Measurements from ENCODE around the gene DMGDH. TPM values are rescaled to one million over a fixed set of nuclear protein-coding genes. Genes with fewer than 3 reads are reported as not detected.

DMGDH gene
- total RNA-seq, 1 donor from 2014 or later, result 0.75 TPM

GRCh38 chr5:79011869-79012268 is 57.6 kb downstream of the DMGDH start:
- Histone ChIP-seq H3K36me3 (no peaks in the 10 kb centered on the region), H3K9me3 (peaks cover 0 to 4% of the 10 kb centered on the region in 2 donors), H3K4me3 (no peak overlapping the region), H3K27ac (no peak overlapping the region), H3K4me1 (no peaks in the 10 kb centered on the region), H3K27me3 (no peaks in the 10 kb centered on the region)
- no peak for DNase-seq (ENCODE audit: low spot score in 2 of 2)
- intact Hi-C loops (cut with DNase I), result no loop called here
- TF ChIP-seq, protein P1, sequence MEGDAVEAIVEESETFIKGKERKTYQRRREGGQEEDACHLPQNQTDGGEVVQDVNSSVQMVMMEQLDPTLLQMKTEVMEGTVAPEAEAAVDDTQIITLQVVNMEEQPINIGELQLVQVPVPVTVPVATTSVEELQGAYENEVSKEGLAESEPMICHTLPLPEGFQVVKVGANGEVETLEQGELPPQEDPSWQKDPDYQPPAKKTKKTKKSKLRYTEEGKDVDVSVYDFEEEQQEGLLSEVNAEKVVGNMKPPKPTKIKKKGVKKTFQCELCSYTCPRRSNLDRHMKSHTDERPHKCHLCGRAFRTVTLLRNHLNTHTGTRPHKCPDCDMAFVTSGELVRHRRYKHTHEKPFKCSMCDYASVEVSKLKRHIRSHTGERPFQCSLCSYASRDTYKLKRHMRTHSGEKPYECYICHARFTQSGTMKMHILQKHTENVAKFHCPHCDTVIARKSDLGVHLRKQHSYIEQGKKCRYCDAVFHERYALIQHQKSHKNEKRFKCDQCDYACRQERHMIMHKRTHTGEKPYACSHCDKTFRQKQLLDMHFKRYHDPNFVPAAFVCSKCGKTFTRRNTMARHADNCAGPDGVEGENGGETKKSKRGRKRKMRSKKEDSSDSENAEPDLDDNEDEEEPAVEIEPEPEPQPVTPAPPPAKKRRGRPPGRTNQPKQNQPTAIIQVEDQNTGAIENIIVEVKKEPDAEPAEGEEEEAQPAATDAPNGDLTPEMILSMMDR (IDR thresholded peaks at IDR 0.05), result no peak

DNA sequence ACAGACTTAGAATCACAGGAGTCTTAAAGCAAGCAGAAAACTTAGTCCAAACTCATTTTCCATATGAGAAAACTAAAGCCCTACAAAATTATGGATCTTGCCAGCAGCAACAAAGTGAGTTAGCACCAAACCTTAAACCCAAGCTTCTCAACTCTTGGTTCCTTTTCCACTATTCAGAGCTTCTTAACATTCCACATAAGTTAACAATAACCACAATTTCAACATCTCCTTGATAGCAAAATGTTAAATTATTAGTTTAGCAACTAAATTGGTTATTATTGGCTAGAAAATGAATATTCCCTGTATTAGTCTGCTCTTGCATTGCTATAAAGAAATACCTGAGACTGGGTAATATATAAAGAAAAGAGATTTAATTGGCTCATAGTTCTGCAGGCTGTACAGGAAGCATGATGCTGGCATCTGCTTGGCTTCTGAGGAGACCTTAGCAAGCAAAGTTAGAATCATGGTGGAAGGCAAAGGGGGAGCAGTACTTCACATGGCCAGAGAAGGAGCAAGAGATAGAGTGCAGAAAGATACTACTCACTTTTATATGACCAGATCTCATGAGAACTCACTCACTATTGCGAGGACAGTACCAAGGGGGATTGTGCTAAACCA is 58.1 kb downstream of the DMGDH start:
- no peaks in the 10 kb centered on the region for H3K27me3 ChIP-seq
- peaks cover 0 to 4% of the 10 kb centered on the region in 2 donors for H3K9me3 ChIP-seq
- no peaks in the 10 kb centered on the region for H3K4me1 ChIP-seq
- intact Hi-C loops (cut with DNase I), result no loop called here
- no peaks in the 10 kb centered on the region for H3K36me3 ChIP-seq
- no peak overlapping the region for H3K27ac ChIP-seq
- DNase-seq (ENCODE audit: low spot score in 2 of 2), result no peak
- no peak overlapping the region for H3K4me3 ChIP-seq
- TF ChIP-seq, protein P1 (IDR thresholded peaks at IDR 0.05), result no peak

DNA sequence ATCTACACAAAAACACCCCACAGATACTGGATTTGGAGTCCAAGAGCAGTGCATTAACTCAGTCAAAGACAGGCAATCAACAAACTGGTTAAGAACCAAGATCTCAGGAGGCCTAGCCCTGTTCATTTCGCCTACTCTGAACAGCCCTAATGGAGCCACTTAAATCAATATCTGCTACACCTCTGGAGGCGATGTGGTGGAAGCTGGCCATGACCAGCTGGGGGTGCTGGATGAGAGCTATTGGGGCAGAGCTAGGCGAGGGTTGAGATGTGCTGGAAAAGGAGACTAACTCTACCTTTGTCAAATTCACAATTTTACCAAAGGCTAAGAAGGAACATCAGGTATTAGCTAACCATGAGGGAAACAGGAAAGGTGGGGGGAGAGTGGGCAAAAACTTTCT is 61.1 kb downstream of the DMGDH start:
- H3K36me3 ChIP-seq, result no peaks in the 10 kb centered on the region
- H3K27ac ChIP-seq, result no peak overlapping the region
- H3K9me3 ChIP-seq, result no peaks in the 10 kb centered on the region
- no peaks in the 10 kb centered on the region for H3K4me1 ChIP-seq
- TF ChIP-seq, protein P1 (IDR thresholded peaks at IDR 0.05), result no peak
- H3K4me3 ChIP-seq, result no peak overlapping the region
- intact Hi-C loops (cut with DNase I), result no loop called here
- no peaks in the 10 kb centered on the region for H3K27me3 ChIP-seq
- DNase-seq (ENCODE audit: low spot score in 2 of 2), result no peak

DNA sequence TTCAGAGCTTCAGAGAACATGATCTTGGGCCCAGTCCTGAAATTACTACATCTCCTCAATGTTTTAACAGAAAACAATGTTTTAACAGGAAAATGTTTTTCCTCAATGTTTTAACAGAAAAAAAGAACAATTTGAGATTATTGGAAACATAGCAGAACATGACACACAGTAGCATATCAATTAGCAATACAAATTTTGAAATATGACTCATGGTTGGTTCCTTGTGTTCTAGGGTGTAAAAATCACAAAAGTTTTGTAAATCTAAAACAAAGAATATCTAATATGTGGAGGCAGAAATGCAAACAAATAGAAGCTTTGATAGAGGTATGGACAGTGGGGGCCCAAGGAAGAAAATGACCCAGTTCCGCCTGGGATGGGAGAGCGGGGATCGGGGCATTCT is 61.6 kb downstream of the DMGDH start:
- intact Hi-C loops (cut with DNase I), result no loop called here
- Histone ChIP-seq H3K27ac (no peak overlapping the region), H3K36me3 (no peaks in the 10 kb centered on the region), H3K4me1 (no peaks in the 10 kb centered on the region), H3K27me3 (no peaks in the 10 kb centered on the region), H3K9me3 (no peaks in the 10 kb centered on the region), H3K4me3 (no peak overlapping the region)
- TF ChIP-seq, protein P1 (IDR thresholded peaks at IDR 0.05), result no peak
- no peak for DNase-seq (ENCODE audit: low spot score in 2 of 2)

DNA sequence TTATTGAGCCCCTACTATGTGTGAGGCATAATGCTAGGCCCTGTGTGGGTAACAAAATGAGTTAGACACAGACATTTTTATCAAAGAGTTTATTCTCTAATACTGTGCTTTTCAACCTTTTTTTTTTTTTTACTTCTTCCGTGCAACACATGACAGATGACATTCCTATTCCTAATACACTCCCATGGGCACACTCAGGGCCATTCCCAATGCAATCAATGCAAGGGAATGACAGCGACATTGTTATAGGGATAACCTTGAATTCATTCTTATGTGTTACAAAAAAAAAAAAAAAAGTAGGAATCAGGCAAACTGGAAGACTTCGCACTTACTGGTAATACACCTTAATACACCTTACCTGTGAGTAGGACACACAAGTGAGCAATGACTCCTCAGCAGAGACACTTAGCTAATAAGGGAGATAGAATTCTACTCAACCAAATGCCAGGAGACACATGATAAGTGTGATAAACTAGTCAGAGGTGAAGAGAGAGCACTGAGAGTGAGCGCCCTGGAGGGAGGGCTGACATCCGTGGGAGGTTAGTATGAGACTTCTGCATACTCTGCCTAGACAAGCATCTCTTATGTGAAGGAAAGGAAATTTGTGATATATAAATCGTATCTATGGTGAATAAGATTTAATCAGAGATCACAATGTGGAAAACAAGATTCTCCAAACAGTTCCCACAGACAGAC is 63.4 kb downstream of the DMGDH start:
- peaks cover 0 to 4% of the 10 kb centered on the region in 2 donors for H3K4me1 ChIP-seq
- TF ChIP-seq, protein P1 (IDR thresholded peaks at IDR 0.05), result no peak
- H3K36me3 ChIP-seq, result no peaks in the 10 kb centered on the region
- intact Hi-C loops (cut with DNase I), result no loop called here
- no peak overlapping the region for H3K4me3 ChIP-seq
- no peaks in the 10 kb centered on the region for H3K9me3 ChIP-seq
- no peaks in the 10 kb centered on the region for H3K27me3 ChIP-seq
- no peak overlapping the region for H3K27ac ChIP-seq
- DNase-seq (ENCODE audit: low spot score in 2 of 2), result no peak
